GM12873 (cell line): ENCODE results near the gene RPL7A.

Experiments used
- CTCF ChIP-seq: IDR thresholded peaks from 2 replicates; pipeline ENCODE4 v1.5.1; 2012; ENCODE audit warnings: low read depth, mild to moderate bottlenecking, moderate library complexity, low read length, control low read depth; ENCODE audit not compliant: insufficient read depth; ENCODE audit errors: missing control alignments

Gene RPL7A

GRCh38 chr9:133306242-133307204 lies 41.5 kb upstream of the RPL7A start:
- TF ChIP-seq CTCF, result no peak

- TF ChIP-seq CTCF, result no peak
Measured at GRCh38 chr9:133307301-133307700, 40.7 kb upstream of the RPL7A start.

DNA sequence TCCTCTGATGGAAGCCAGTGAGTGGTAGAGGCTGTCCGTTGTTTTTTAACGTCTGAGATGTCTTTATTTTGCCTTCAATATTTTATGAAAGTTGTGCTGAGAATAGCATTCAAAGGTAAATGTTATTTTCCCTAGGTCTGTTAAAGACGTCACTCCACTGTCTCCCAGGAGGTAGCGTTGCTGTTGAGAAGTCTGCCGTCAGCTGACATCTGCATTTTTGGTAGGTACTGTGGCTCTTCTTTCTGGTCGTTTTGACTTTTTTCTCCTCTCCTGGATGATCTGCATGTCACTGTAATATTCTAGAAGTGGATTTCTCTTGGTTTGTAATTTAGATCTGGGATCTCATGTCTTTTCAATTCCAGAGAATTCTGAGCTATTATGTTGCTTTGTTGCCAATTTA lies 38.4 kb upstream of the RPL7A start:
- TF ChIP-seq CTCF, result no peak

DNA sequence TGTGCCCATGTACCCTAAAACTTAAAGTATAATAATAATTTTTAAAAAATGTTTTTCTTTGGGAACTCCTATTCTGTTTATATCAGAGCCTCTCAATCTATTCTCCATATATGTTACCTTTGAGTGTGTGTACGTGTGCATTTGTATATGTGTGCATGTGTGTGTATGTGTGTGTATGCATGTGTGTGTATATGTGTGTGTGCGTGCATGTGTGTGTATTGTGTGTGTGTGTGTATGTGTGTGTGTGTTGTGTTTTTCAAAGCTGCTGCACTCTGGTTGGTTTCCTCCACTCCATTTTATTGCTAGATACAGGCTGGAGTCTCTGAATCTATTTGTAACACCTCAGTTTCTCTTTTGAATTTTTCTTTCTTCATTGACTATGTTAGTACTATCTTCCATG lies 32.0 kb upstream of the RPL7A start:
- no peak for TF ChIP-seq CTCF

DNA sequence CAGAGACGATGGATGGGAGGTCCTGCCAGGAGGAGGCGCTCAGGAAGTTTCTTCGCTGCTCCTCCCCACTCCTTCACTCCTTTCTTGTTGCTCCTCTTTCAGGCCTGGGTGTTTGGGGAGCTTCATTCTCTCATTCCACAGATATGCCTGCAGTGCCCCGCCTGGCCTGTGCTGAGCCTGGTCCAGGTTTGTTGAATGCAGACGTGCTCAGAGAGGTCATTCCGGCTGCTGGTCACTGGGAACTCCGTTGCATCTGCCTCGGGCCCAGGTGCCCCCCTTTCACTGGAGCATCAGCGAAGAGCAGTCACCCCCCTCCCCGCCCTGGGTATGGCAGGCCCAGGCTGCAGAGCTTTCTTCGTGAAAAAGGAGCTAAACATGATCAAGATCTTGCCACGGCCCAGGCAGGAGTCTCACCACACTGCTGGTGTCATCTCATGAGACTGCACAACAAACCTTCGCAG lies 27.6 kb upstream of the RPL7A start:
- no peak for TF ChIP-seq CTCF

- no peak for TF ChIP-seq CTCF
Measured at GRCh38 chr9:133321411-133321935, 26.5 kb upstream of the RPL7A start.

GRCh38 chr9:133322701-133323100 lies 25.3 kb upstream of the RPL7A start:
- no peak for TF ChIP-seq CTCF
